HEK293 (cell line): Measurements from ENCODE around the gene AAK1.

Source experiments
- CTCF ChIA-PET: fragments of 350-600 bp; formaldehyde crosslinking; extraction: SDS; loops from one replicate; lab custom pipeline; 2021; ENCODE audit warnings: antibody characterized with exemption; lab: Yijun Ruan, JAX
- POLR2A ChIA-PET: fragments of 300-600 bp; formaldehyde crosslinking; extraction: SDS; loops from one replicate; lab custom pipeline; 2020; ENCODE audit warnings: antibody characterized with exemption, inconsistent platforms; lab: Yijun Ruan, JAX
- H3K27ac ChIP-seq: fragments of 200-500 bp; sonication (Bioruptor generic); 2 replicates; pipeline ENCODE4 v1.5.1; 2014; ENCODE audit warnings: low read depth, low read length, control low read depth, inconsistent platforms; ENCODE audit errors: extremely low read depth
- H3K36me3 ChIP-seq, 2 experiments: fragments of 200-500 bp in 1 of 2; sonication (Bioruptor generic) in 1 of 2; 1 replicate in 1 of 2; 2 replicates in 1 of 2; pipeline ENCODE4 v1.5.1; 2014 to 2017; ENCODE audit warnings: inconsistent platforms in 2 of 2, low read length in 2 of 2; ENCODE audit not compliant: control insufficient read depth in 2 of 2, insufficient read depth in 1 of 2
- H3K4me1 ChIP-seq: fragments of 200-500 bp; sonication (Bioruptor generic); 2 replicates; pipeline ENCODE4 v1.5.1; 2014; ENCODE audit warnings: mild to moderate bottlenecking, low read length, inconsistent platforms; ENCODE audit not compliant: control insufficient read depth, insufficient read depth
- H3K4me3 ChIP-seq: 2 replicates; pipeline ENCODE4 v1.5.1; 2011; ENCODE audit warnings: low read depth, mild to moderate bottlenecking, control low read depth, low read length, moderate library complexity
- H3K9me3 ChIP-seq: fragments of 200-500 bp; sonication (Bioruptor generic); 2 replicates; pipeline ENCODE4 v1.5.1; 2014; ENCODE audit warnings: low read depth, low read length, inconsistent platforms; ENCODE audit not compliant: control insufficient read depth, insufficient read depth
- CTCF ChIP-seq: fragments of 450-650 bp; formaldehyde crosslinking; IDR thresholded peaks from 2 replicates; pipeline ENCODE4 v1.5.1; 2016; ENCODE audit warnings: missing biosample characterization, missing genetic modification characterization
- KLF1 ChIP-seq: fragments of 450-650 bp; formaldehyde crosslinking; IDR thresholded peaks from 2 replicates; pipeline ENCODE4 v1.5.1; 2016; ENCODE audit warnings: missing biosample characterization, missing genetic modification characterization
- PATZ1 ChIP-seq: fragments of 450-650 bp; formaldehyde crosslinking; IDR thresholded peaks from 2 replicates; pipeline ENCODE4 v1.5.1; 2016; ENCODE audit warnings: missing biosample characterization, missing genetic modification characterization
- SCRT1 ChIP-seq: fragments of 450-650 bp; formaldehyde crosslinking; IDR thresholded peaks from 2 replicates; pipeline ENCODE4 v1.5.1; 2016; ENCODE audit warnings: missing biosample characterization, missing genetic modification characterization, borderline replicate concordance
- ZBTB8A ChIP-seq: fragments of 450-650 bp; formaldehyde crosslinking; IDR thresholded peaks from 2 replicates; pipeline ENCODE4 v1.5.1; 2016; ENCODE audit warnings: missing biosample characterization, missing genetic modification characterization
- ZEB2 ChIP-seq: fragments of 450-650 bp; formaldehyde crosslinking; IDR thresholded peaks from 2 replicates; pipeline ENCODE4 v1.5.1; 2016; ENCODE audit warnings: missing biosample characterization, missing genetic modification characterization
- ZFP69B ChIP-seq: fragments of 450-650 bp; formaldehyde crosslinking; IDR thresholded peaks from 2 replicates; pipeline ENCODE4 v1.5.1; 2016; ENCODE audit warnings: missing biosample characterization, missing genetic modification characterization
- ZNF223 ChIP-seq: fragments of 450-650 bp; formaldehyde crosslinking; IDR thresholded peaks from 2 replicates; pipeline ENCODE4 v1.5.1; 2016; ENCODE audit warnings: missing biosample characterization, missing genetic modification characterization
- ZNF391 ChIP-seq: fragments of 450-650 bp; formaldehyde crosslinking; IDR thresholded peaks from 2 replicates; pipeline ENCODE4 v1.5.1; 2016; ENCODE audit warnings: low read depth, missing biosample characterization, missing genetic modification characterization, borderline replicate concordance
- ZNF621 ChIP-seq: fragments of 450-650 bp; formaldehyde crosslinking; IDR thresholded peaks from 2 replicates; pipeline ENCODE4 v1.5.1; 2017; ENCODE audit warnings: missing biosample characterization, missing genetic modification characterization
- ZNF692 ChIP-seq: fragments of 450-650 bp; formaldehyde crosslinking; IDR thresholded peaks from 2 replicates; pipeline ENCODE4 v1.5.1; 2016; ENCODE audit warnings: missing biosample characterization, missing genetic modification characterization
- ZNF791 ChIP-seq: fragments of 450-650 bp; formaldehyde crosslinking; IDR thresholded peaks from 2 replicates; pipeline ENCODE4 v1.5.1; 2016; ENCODE audit warnings: missing biosample characterization, missing genetic modification characterization
- TF ChIP-seq, protein P1 (sequence below): fragments of 450-650 bp; formaldehyde crosslinking; optimal IDR thresholded peaks from 2 replicates; pipeline ENCODE3; 2016; ENCODE audit warnings: missing biosample characterization, mild to moderate bottlenecking, missing genetic modification characterization
- TF ChIP-seq, protein P2 (sequence below): fragments of 450-650 bp; IDR thresholded peaks from 2 replicates; pipeline ENCODE4 v1.5.1; 2018; ENCODE audit warnings: missing biosample characterization, missing genetic modification characterization
- TF ChIP-seq, protein P3 (sequence below): fragments of 450-650 bp; formaldehyde crosslinking; IDR thresholded peaks from 2 replicates; pipeline ENCODE4 v1.5.1; 2016; ENCODE audit warnings: missing biosample characterization, missing genetic modification characterization
- TF ChIP-seq, protein P4 (sequence below): fragments of 450-650 bp; formaldehyde crosslinking; IDR thresholded peaks from 2 replicates; pipeline ENCODE4 v1.5.1; 2017; ENCODE audit warnings: missing biosample characterization, missing genetic modification characterization

Gene AAK1

GRCh38 chr2:69538249-69538648 lies 105.3 kb downstream of the AAK1 start:
- Histone ChIP-seq H3K9me3 (no peaks in the 10 kb centered on the region), H3K4me3 (no peak overlapping the region), H3K36me3 (peaks cover 0 to 34% of the 10 kb centered on the region in 2 experiments; a peak in 2 of 3 replicates), H3K4me1 (no peaks in the 10 kb centered on the region), H3K27ac (no peak overlapping the region)
- TF ChIP-seq ZNF391 (tag by site-specific recombination) (no peak), SCRT1 (tag by site-specific recombination) (no peak), ZNF621 (tag by site-specific recombination) (no peak), ZNF791 (tag by site-specific recombination) (no peak), ZBTB8A (tag by site-specific recombination) (no peak), ZNF223 (tag by site-specific recombination) (no peak), ZEB2 (tag by site-specific recombination) (no peak), PATZ1 (no peak), ZFP69B (no peak), CTCF (tag by site-specific recombination) (no peak), KLF1 (tag by site-specific recombination) (no peak), ZNF692 (tag by site-specific recombination) (no peak)
- TF ChIP-seq, protein P1, sequence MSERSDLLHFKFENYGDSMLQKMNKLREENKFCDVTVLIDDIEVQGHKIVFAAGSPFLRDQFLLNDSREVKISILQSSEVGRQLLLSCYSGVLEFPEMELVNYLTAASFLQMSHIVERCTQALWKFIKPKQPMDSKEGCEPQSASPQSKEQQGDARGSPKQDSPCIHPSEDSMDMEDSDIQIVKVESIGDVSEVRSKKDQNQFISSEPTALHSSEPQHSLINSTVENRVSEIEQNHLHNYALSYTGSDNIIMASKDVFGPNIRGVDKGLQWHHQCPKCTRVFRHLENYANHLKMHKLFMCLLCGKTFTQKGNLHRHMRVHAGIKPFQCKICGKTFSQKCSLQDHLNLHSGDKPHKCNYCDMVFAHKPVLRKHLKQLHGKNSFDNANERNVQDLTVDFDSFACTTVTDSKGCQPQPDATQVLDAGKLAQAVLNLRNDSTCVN, result no peak
- TF ChIP-seq, protein P2, sequence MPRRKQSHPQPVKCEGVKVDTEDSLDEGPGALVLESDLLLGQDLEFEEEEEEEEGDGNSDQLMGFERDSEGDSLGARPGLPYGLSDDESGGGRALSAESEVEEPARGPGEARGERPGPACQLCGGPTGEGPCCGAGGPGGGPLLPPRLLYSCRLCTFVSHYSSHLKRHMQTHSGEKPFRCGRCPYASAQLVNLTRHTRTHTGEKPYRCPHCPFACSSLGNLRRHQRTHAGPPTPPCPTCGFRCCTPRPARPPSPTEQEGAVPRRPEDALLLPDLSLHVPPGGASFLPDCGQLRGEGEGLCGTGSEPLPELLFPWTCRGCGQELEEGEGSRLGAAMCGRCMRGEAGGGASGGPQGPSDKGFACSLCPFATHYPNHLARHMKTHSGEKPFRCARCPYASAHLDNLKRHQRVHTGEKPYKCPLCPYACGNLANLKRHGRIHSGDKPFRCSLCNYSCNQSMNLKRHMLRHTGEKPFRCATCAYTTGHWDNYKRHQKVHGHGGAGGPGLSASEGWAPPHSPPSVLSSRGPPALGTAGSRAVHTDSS (tag by site-specific recombination), result no peak
- TF ChIP-seq, protein P3, sequence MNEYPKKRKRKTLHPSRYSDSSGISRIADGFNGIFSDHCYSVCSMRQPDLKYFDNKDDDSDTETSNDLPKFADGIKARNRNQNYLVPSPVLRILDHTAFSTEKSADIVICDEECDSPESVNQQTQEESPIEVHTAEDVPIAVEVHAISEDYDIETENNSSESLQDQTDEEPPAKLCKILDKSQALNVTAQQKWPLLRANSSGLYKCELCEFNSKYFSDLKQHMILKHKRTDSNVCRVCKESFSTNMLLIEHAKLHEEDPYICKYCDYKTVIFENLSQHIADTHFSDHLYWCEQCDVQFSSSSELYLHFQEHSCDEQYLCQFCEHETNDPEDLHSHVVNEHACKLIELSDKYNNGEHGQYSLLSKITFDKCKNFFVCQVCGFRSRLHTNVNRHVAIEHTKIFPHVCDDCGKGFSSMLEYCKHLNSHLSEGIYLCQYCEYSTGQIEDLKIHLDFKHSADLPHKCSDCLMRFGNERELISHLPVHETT, result no peak
- TF ChIP-seq, protein P4, sequence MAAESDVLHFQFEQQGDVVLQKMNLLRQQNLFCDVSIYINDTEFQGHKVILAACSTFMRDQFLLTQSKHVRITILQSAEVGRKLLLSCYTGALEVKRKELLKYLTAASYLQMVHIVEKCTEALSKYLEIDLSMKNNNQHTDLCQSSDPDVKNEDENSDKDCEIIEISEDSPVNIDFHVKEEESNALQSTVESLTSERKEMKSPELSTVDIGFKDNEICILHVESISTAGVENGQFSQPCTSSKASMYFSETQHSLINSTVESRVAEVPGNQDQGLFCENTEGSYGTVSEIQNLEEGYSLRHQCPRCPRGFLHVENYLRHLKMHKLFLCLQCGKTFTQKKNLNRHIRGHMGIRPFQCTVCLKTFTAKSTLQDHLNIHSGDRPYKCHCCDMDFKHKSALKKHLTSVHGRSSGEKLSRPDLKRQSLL (tag by site-specific recombination), result no peak
- POLR2A ChIA-PET, result no interaction called here
- CTCF ChIA-PET, result interaction anchor here (1.7 kb wide), 1 partner anchor 27 kb away, joined by 6 read pairs; no protein-coding TSS in a partner anchor
